Posterior vena cava (tissue), 2 donors: ENCODE data around the gene HPCAL4. TPM values are rescaled to one million over a fixed set of nuclear protein-coding genes. Genes with fewer than 3 reads are reported as not detected.

ENCODE experiments used
- DNase-seq: peaks from one replicate; pipeline ENCODE4 v3.0.0-alpha.2; 2020; ENCODE audit warnings: low spot score
- intact Hi-C, 2 donors: fragments of 100-400 bp; cut with DNase I; formaldehyde crosslinking; loops; one replicate each; pipeline versions ENCODE4 v1.14.1 to v1.14.2; 2022 to 2023
- total RNA-seq, 2 donors: library from RNA; stranded (reverse); fragmentation: NEBNext Ultra II Directional; extraction: Animal tissue kit (Norgen Biotek cat#: 25700); gene quantifications; one replicate each; pipeline ENCODE4 v1.2.1, GENCODE V29; 2021
- donor health status: DM: yes; HTN: yes; CAD: no.
- donor health status: DM: yes; HTN: yes; CAD: no.

The HPCAL4 gene
- total RNA-seq, 2 donors from 2014 or later = 0.09 TPM; not detected in 1

DNA sequence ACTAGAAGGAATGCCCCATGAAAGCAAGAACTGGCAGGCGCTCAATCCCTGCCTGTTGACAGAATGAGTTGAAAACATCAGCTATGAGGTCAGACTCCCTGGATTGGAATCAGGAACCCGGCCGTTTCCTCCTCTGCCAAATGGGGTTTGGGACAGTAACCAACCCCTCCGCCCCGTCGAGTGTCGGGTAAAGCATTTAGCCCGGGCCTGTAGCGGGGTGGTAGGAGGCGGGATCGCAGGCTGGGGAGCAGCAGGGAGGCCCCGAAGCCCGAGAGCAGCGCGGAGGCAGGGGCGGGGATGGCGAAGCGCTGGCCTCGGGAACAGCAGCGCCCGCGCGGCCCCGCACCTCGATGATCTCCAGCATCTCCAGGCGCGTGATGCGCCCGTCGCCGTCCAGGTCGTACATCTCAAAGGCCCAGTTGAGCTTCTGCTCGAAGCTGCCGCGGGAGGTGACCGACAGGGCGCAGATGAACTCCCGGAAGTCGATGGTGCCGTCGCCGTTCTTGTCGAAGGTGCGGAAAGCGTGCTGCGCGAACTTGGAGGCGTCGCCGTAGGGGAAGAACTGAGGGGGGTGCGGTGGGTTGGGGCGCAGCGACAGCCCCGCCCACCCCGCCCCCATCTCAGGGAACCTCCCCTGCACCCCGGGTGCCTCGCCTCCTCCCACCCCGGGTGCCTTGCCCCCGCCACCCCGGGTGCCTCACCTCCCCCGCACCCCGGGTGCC lies 7.5 kb downstream of the HPCAL4 start:
- intact Hi-C loops = loop anchor here in 1 of 2 donors (2.0 kb wide), 1 partner anchor 151 kb away; no protein-coding TSS in a partner anchor
- DNase-seq = peak; percentile 82

DNA sequence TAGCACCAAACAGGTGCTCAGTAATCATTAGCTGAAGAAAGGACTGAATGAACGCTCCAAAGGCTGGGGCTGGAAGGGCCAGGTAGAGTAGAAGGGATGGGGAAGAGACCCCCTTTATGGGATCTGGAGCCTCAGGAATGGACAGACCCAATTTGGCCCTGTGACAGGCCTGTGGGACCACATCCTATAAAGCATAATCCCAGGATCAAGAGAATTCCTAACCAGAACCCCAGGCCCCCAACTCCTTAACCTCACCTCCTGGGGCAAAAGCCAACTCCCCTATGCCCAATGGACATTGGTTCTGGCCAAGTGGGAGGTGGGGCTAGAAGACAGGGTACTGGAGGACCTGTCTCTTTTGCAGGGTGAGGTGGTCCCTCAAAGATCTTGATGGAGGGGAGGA lies 9.2 kb downstream of the HPCAL4 start:
- DNase-seq = peak; percentile 36
- intact Hi-C loops = loop anchor here in 1 of 2 donors (2.0 kb wide), 1 partner anchor 153 kb away; no protein-coding TSS in a partner anchor

- DNase-seq = no peak
- intact Hi-C loops = no loop called here
Observed at GRCh38 chr1:39681294-39681693, 9.9 kb downstream of the HPCAL4 start.

DNA sequence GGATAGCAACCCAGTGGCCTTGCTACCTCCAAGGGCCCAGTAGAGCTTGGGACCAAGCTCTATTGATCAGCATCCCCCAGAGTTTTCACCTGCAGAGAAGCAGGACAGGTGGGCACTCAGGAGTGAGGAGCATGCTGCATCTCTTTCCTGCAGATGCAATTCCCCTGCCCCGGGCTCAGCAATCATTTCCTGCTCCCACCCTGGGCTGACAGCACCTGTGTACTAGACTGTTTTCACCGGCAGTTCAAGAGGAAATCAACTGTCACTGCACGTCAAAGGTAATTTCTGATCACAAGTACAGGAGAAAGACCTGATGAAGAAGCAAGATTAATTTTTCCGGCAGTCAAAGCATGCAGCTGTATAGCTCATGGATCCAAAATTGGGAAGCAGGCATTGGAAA lies 10.5 kb downstream of the HPCAL4 start:
- intact Hi-C loops = no loop called here
- DNase-seq = peak; percentile 64

DNA sequence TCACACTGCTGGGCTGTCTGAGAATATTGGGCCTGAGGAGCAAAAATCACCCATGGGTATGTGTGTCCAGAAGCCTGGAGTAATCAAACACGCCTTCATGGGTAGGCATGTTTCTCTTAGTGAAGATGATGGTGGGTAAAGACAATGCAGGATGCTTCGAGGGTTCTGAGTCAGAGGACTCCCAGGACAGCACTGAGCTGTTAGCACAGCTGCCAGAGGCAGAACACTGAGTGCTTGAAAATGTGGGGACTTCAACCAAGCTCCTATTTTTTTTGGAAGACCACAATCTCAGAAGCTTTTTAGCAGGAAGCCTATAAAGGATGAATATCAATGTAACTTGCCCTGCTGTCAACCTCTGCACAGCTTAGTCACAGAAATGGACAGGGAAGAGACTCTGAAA lies 11.4 kb downstream of the HPCAL4 start:
- intact Hi-C loops = no loop called here
- no peak for DNase-seq

GRCh38 chr1:39678889-39679288 lies 12.3 kb downstream of the HPCAL4 start:
- intact Hi-C loops = no loop called here
- DNase-seq = no peak

DNA sequence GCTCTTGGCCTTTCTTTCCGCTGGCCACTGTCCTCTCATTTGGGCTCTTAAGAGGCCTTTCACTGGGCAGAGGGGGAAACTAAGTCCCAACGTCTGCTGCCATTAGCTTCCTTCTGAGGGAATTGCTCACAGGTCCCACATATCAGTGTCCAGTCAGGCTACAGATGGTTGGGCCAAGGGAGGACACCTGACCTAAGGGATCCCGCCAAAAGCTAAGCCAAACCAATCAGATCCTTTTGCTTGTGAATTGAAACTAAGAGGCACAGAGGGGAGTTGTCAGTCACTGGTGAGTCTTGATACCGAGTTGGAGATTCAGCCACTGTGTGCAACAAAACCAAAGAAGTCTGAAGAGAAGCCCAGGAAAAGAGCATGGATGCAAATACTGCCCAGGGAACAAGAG lies 13.6 kb downstream of the HPCAL4 start:
- intact Hi-C loops = no loop called here
- DNase-seq = peak; percentile 19

DNA sequence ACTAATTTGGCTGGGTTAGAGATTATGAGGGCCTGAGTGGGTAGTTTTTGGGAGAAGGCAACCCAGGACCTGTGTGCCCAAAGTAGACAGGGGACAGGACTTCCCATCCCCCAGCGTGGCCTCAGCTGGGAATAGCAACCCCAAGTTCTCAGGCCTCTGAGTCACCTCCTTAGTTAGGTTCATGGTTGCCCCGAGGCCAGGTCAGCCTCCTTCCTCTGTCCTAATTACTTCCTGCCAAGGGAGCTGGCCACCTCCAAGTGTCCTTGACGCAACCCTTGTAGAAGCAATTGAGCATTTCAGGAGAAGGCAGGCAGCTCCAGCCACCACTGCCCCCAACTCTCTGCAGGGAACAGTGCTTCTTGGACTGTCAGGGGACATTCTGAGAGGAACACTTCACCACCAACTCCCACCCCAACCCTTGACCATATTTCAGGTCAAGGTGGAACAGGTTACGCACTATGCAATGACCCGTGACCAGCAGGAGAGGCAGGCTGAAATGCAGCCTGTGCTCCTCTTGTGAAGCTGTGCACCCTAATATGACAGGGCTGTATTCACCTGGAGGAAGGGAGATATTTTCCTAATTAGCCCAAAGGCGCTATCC lies 14.2 kb downstream of the HPCAL4 start:
- intact Hi-C loops = no loop called here

GRCh38 chr1:39675220-39675619 lies 16.0 kb downstream of the HPCAL4 start:
- no peak for DNase-seq
- intact Hi-C loops = no loop called here

More for the DNA sequence above, 14.2 kb downstream of the HPCAL4 start:
- peak; percentile 35 for DNase-seq

GRCh38 chr1:39673215-39673614 lies 18.0 kb downstream of the HPCAL4 start:
- no peak for DNase-seq
- intact Hi-C loops = no loop called here

GRCh38 chr1:39672551-39672947 lies 18.7 kb downstream of the HPCAL4 start:
- intact Hi-C loops = no loop called here
- DNase-seq = no peak

DNA sequence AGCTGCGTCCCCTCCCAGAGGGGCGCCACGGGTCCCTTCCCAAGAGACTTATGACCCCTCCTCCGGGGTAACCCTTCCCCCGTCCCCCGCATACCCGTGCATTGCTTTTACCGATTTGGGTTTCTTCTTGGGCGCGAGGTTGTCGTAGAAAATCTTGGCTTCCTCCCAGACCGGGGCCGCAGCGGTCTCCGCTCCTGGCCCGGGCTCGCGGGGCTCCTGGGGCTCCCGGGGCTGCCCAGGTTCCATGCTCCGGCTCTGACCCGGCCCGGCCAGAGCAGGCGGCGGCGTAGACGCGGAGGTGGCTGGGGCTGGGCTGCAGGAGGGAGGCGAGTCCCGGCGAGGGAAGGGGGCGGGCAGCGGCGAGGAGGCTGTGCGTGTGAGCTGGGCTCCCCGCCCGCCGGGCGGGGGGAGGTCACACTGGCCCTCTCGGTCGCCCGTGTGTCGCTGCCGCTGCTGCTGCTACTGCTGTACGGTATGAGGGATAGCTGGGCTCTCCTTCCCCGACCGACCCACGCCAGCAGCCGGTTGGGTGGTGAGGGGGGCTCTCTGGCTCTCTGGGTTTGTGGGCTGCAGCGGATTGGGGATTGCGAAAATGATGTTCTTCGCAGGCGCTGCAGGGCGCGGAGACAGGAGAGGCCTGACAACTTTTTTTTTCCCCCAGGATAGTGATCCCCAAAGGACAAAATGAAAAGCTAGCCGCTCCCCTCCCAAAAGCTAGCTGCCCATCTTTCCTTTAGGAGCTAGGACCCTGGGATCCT lies 19.3 kb downstream of the HPCAL4 start, which contains the start of gene NT5C1A:
Gene NT5C1A, minus strand, starts transcription at position 315 of the 758 bp plus-strand sequence. Its CDS starts 69 bp downstream, at position 246.
- no peak for DNase-seq
- intact Hi-C loops = no loop called here

DNA sequence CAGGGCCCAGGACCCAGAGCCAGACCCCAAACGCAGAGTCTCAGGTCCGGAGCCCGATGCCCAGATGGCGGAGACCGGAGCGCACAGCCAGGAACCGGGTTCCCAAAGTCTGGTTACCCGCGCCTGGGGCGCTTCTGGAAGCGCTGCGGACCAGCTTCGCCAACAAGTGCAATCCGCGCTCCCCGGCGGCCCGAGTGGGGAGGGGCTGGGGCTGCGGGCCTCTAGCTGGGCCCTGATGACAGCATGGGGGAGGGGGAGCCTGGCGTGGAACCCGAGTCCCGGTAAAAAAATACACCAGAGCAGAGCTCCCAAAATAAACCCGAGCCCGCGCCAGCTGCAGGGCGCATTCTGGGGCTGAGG lies 19.8 kb downstream of the HPCAL4 start:
- DNase-seq = no peak
- intact Hi-C loops = no loop called here

DNA sequence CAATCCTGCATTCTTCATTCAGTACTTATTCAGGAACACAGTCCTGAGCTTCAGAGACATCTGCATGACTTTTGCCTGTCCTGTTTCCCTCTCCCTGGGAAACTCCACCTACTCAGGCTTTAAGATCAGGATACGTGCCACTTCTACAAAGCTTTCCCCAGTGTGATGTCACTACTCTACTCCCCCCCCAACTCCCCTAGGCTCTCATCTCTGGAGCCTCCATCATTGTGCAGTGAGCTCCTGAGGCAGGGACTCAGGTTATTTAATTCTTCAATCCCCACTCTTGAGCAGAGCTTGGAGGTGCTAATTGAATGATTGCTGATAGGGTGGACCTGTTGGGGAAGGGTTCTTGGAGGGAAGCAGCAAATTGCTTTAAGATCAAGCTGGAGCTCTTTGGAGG lies 20.5 kb downstream of the HPCAL4 start:
- no peak for DNase-seq
- intact Hi-C loops = no loop called here

DNA sequence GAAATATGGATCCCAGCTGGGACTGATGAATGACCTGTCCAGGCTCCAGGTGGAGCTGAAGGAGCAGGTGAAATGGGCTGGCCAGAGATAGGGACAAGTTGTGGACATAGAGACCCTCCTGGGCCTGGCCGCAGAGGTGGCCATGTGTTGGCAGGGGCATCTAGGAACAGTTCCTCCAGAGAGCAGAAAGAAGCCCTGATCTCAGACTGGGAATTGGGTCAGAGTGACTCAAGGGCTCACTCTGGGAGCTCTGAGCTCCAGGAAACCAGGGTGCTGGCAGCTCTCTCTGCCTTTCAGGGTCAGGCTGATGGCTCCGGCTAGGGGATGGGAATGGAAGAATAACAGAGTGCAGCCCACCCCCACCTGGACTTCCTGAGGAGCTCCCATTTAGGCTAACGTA lies 22.3 kb downstream of the HPCAL4 start:
- intact Hi-C loops = no loop called here
- DNase-seq = no peak

DNA sequence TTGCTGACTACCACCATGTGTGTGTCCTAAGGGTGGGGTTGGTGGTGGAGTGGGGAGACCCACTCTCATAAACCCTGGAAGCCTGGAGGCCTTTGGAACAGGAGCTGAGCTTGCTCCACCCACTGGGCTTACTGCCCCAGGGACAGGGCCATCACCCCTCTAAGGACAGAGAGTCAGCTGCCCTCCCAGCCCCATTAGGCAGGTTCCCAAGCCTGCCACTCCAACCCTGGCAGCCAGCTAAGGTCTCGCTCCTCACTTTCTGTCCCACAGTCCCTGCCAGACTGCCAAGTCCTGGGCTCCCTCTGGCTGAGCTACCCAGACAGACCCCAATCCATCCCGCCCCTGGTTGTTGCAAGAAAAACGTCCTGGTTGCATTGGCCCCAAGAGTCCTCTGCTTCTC lies 23.1 kb downstream of the HPCAL4 start:
- intact Hi-C loops = no loop called here
- no peak for DNase-seq

GRCh38 chr1:39666772-39667171 lies 24.5 kb downstream of the HPCAL4 start:
- intact Hi-C loops = no loop called here
- no peak for DNase-seq

DNA sequence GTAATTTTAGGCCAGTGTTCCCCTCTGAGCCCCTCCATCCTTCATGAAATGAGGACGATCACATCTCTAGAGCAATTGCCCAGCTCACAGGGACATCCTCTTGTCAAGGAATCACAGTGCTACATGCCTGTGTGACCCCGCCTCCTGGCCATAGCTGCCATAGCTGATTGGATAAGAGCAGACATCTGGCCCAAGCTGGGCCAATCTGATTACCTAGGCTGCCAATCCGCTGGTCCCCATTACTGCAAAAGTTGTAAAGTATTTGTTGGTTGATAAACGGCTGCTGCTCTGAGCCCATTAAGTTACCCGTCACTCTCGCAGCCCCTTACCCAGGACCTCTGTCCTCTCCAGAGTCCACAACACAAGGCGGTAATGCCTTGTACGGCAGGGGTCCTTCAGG lies 27.7 kb downstream of the HPCAL4 start:
- no peak for DNase-seq
- intact Hi-C loops = no loop called here

- DNase-seq = no peak
- intact Hi-C loops = no loop called here
Observed at GRCh38 chr1:39662861-39663260, 28.4 kb downstream of the HPCAL4 start.

GRCh38 chr1:39659538-39659937 lies 31.7 kb downstream of the HPCAL4 start:
- DNase-seq = no peak
- intact Hi-C loops = loop anchor here in 1 of 2 donors (5.0 kb wide), 1 partner anchor 52 kb away; no protein-coding TSS in a partner anchor
